ENCODE results near the gene STARD13.

The STARD13 gene

GRCh38 chr13:33150126-33150525 lies 135.4 kb downstream of the STARD13 start:
- Histone ChIP-seq H3K4me3 (ENCODE audit: low read depth, low read length) (no peak overlapping the region), H3K9me3 (ENCODE audit: severe bottlenecking) (no peaks in the 10 kb centered on the region), H3K36me3 (no peaks in the 10 kb centered on the region), H3K27me3 (ENCODE audit: insufficient read depth, low read depth, severe bottlenecking) (no peaks in the 10 kb centered on the region), H3K27ac (no peak overlapping the region)
- no peak for TF ChIP-seq CTCF (IDR thresholded peaks at IDR 0.05; ENCODE audit: low read depth, low read length)
- DNase-seq = no peak

DNA sequence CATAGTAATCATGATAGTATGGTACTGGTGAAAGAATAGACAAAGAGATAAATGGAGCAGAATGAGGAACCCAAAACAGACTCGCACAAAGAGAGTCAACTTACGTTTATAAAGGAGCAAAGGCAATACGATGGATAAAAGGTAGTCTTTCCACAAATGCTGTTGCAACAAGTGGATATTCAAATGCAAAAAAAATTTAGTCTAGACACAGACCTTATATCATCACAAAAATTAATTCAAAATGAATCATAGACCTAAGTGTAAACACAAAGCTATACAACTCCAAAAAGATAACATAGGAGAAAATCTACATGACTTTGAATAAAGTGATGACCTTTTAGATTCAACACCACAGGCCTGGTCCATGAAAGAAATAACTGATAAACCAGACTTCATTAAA lies 137.7 kb downstream of the STARD13 start:
- no peak for DNase-seq
- no peaks in the 10 kb centered on the region for H3K27me3 ChIP-seq (ENCODE audit: insufficient read depth, low read depth, severe bottlenecking)
- no peak for TF ChIP-seq CTCF (IDR thresholded peaks at IDR 0.05; ENCODE audit: low read depth, low read length)
- H3K27ac ChIP-seq = no peak overlapping the region
- no peak overlapping the region for H3K4me3 ChIP-seq (ENCODE audit: low read depth, low read length)
- no peaks in the 10 kb centered on the region for H3K9me3 ChIP-seq (ENCODE audit: severe bottlenecking)
- H3K36me3 ChIP-seq = no peaks in the 10 kb centered on the region

GRCh38 chr13:33146843-33147611 lies 138.5 kb downstream of the STARD13 start:
- Histone ChIP-seq H3K27ac (no peak overlapping the region), H3K9me3 (ENCODE audit: severe bottlenecking) (no peaks in the 10 kb centered on the region), H3K4me3 (ENCODE audit: low read depth, low read length) (no peak overlapping the region), H3K36me3 (no peaks in the 10 kb centered on the region), H3K27me3 (ENCODE audit: insufficient read depth, low read depth, severe bottlenecking) (no peaks in the 10 kb centered on the region)
- TF ChIP-seq CTCF (IDR thresholded peaks at IDR 0.05; ENCODE audit: low read depth, low read length) = no peak
- no peak for DNase-seq

DNA sequence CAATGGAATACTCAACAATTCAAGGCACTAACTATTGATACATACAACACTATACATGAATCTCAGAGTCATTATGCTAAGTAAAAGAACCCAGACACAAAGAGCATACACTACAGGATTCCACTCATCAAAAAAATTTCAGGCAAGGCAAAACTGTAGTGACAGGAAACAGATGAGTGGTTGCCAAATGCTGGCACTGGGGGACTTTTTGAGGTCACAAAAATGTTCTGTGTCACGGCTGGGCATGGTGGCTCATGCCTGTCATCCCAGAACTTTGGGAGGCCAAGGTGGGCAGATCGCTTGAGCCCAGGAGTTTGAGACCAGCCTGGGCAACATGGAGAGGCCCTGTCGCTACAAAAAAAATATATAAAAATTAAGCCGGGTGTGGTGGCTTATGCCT lies 139.9 kb downstream of the STARD13 start:
- H3K4me3 ChIP-seq (ENCODE audit: low read depth, low read length) = no peak overlapping the region
- H3K36me3 ChIP-seq = no peaks in the 10 kb centered on the region
- DNase-seq = no peak
- H3K27ac ChIP-seq = no peak overlapping the region
- H3K9me3 ChIP-seq (ENCODE audit: severe bottlenecking) = no peaks in the 10 kb centered on the region
- no peak for TF ChIP-seq CTCF (IDR thresholded peaks at IDR 0.05; ENCODE audit: low read depth, low read length)
- H3K27me3 ChIP-seq (ENCODE audit: insufficient read depth, low read depth, severe bottlenecking) = no peaks in the 10 kb centered on the region

DNA sequence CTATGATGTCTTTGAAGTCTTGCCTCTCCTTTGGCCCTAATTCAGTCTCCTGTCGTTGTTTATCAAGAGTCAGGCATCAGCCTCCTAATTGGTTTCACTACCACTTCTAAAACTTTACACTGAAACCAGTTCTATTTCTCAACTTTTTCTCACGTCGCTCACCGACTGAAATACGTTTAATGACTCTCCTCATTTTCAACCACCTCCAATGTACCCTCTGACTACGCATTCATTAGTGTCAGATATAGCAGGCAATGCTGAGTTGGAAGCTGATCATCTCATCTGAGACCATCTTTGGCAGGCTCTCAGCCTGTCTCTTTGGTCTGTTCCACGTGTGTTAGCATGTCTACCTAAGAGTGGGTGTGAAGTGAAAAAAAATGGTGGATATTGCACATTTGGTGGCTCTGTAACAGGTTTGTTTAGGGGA lies 141.2 kb downstream of the STARD13 start:
- Histone ChIP-seq H3K9me3 (ENCODE audit: severe bottlenecking) (no peaks in the 10 kb centered on the region), H3K27me3 (ENCODE audit: insufficient read depth, low read depth, severe bottlenecking) (no peaks in the 10 kb centered on the region), H3K27ac (no peak overlapping the region), H3K4me3 (ENCODE audit: low read depth, low read length) (no peak overlapping the region), H3K36me3 (no peaks in the 10 kb centered on the region)
- no peak for TF ChIP-seq CTCF (IDR thresholded peaks at IDR 0.05; ENCODE audit: low read depth, low read length)
- no peak for DNase-seq

Data from WERI-Rb-1 (cell line).